Peyer's patch (tissue), 4 donors: Measurements from ENCODE around the gene MRPL53. TPM values are rescaled to one million over a fixed set of nuclear protein-coding genes. Genes with fewer than 3 reads are reported as not detected.
"Not testable (repeated sequence)": the region's sequence is repeated elsewhere in the genome, so short reads cannot be mapped to it uniquely, and the experiment has no call there.

Experiments used
- DNase-seq, 3 donors: peaks; one replicate each; pipeline ENCODE4 v3.0.0-alpha.2; 2017 to 2019
- H3K27ac ChIP-seq, 4 donors: fragments of 200-600 bp; sonication (generic); one replicate each; pipeline ENCODE4 v1.5.1; 2016 to 2019
- H3K27me3 ChIP-seq, 2 donors: fragments of 200-600 bp; sonication (generic); one replicate each; pipeline ENCODE4 v1.5.1; 2019
- H3K36me3 ChIP-seq, 3 donors: fragments of 200-600 bp; sonication (generic); one replicate each; pipeline ENCODE4 v1.5.1; 2016 to 2019
- H3K4me1 ChIP-seq, 4 donors: fragments of 200-600 bp; sonication (generic); one replicate each; pipeline ENCODE4 v1.5.1; 2016 to 2019
- H3K4me3 ChIP-seq, 4 donors: fragments of 200-600 bp; sonication (generic); 1 replicate in 3 of 4; 2 replicates in 1 of 4; pipeline ENCODE4 v1.5.1; 2016 to 2019; ENCODE audit warnings: mild to moderate bottlenecking in 1 of 4
- H3K9me3 ChIP-seq, 4 donors: fragments of 200-600 bp; sonication (generic); one replicate each; pipeline ENCODE4 v1.5.1; 2016 to 2019; ENCODE audit warnings: mild to moderate bottlenecking in 1 of 4
- CTCF ChIP-seq, 6 experiments: fragments of 450-650 bp in 4 of 6; fragments of 200-600 bp in 2 of 6; sonication (generic) in 1 of 6; IDR thresholded peaks; one replicate each; pipeline ENCODE4 v1.5.1; 2017 to 2019; ENCODE audit warnings: antibody characterized with exemption in 6 of 6, mild to moderate bottlenecking in 3 of 6, moderate library complexity in 1 of 6
- POLR2A ChIP-seq, 2 donors: fragments of 450-650 bp; IDR thresholded peaks; one replicate each; pipeline ENCODE4 v1.5.1; 2017; ENCODE audit warnings: antibody characterized with exemption in 2 of 2, mild to moderate bottlenecking in 2 of 2, moderate library complexity in 2 of 2
- total RNA-seq, 4 donors: library from RNA; depleted of rRNA; stranded (reverse); fragments of >200 nt; gene quantifications; one replicate each; pipeline ENCODE4 v1.1.0, GENCODE V29; 2016

Gene MRPL53
- total RNA-seq, 4 donors from 2014 or later = 17.8 to 23.8 (median 20.0) TPM

DNA sequence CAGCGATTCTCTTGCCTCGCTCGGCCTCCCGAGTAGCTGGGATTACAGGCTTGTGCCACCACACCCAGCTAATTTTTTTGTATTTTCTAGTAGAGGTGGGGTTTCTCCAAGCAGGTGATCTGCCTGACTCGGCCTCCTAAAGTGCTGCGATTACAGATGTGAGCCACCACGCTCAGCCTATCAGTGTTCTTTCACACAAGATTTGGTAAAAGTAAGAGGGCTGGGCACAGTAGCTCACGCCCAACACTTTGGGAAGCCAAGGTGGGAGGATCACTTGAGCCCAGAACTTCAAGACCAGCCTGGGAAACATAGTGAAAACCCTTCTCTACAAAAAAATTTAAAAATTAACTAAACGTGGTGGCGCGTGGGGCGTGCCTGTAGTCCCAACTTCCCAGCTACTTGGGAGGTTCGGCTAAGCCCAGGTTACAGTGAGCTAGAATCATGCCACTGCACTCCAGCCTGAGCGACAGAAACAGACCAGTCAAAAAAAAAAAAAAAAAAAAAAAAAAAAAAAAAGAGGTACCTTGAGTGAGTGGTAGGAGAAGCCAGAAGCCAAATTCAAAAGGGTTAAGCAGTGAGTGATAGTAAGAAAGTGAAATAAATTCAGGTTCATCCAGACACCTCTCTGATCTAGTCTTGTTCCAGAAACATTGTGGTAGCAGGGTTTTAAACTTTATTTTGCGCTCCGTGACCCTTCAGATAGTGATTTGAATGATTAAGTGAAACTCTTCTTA is 981 bp downstream of the MRPL53 start:
- peak overlapping the region; percentile 49 to 62 (median 60) for H3K4me3 ChIP-seq
- H3K27me3 ChIP-seq = no peaks in the 10 kb centered on the region
- H3K4me1 ChIP-seq = peaks cover 2 to 20% (median 7%) of the 10 kb centered on the region in 4 donors
- no peaks in the 10 kb centered on the region for H3K9me3 ChIP-seq
- H3K27ac ChIP-seq = peak overlapping the region; percentile 79 to 92 (median 86)
- peaks cover 0 to 17% (median 0%) of the 10 kb centered on the region in 3 donors for H3K36me3 ChIP-seq
- TF ChIP-seq POLR2A (IDR thresholded peaks at IDR 0.05) (no peak), CTCF (IDR thresholded peaks at IDR 0.05) (no peak)
- no peak for DNase-seq

DNA sequence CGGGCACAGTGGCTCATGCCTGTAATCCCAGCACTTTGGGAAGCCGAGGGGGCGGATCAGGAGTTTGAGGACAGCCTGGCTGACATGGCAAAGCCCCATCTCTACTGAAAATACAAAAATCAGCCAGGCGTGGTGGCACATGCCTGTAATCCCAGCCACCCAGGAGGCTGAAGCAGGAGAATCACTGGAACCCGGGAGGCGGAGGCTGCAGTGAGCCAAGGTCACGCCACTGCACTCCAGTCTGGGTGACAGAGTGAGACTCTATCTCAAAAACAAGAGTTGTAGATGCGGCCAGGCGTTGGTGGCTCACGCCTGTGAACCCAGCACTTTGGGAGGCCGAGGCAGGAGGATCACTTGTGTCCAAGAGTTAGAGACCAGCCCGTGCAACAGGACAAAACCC is 1.7 kb downstream of the MRPL53 start:
- Histone ChIP-seq H3K36me3 (peaks cover 0 to 17% (median 0%) of the 10 kb centered on the region in 3 donors), H3K4me1 (peaks cover 2 to 24% (median 10%) of the 10 kb centered on the region in 4 donors)
- DNase-seq, H3K27ac ChIP-seq, H3K27me3 ChIP-seq, H3K4me3 ChIP-seq, H3K9me3 ChIP-seq: not testable (repeated sequence)

DNA sequence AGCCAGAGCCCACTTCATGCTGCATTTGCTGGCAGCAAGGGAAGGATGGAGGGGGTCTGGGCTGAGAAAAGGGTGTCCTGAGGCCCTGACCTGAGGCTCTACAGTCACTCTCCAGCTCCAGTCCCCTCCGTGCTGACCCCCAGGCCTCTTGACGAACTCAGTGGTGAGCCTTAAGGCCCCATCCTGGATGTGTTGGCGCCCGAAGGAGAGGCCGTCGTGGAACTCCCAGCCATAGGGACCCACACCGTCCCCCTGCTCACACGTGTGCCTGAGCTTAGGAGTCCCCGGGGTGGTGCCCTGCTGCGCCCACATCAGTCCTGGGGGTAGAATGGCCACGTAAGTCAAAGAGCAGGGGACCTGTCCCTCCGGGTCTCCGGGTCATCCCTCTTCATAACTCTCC is 8.1 kb downstream of the MRPL53 start:
- DNase-seq = no peak
- no peak for TF ChIP-seq POLR2A (IDR thresholded peaks at IDR 0.05)
- Histone ChIP-seq H3K4me1 (peaks cover 0 to 32% (median 10%) of the 10 kb centered on the region in 4 donors), H3K27me3 (no peaks in the 10 kb centered on the region), H3K4me3 (peak overlapping the region; percentile 76 to 98 (median 96)), H3K36me3 (peaks cover 0 to 24% (median 0%) of the 10 kb centered on the region in 3 donors), H3K27ac (peak overlapping the region; percentile 79 to 91 (median 86)), H3K9me3 (no peaks in the 10 kb centered on the region)

DNA sequence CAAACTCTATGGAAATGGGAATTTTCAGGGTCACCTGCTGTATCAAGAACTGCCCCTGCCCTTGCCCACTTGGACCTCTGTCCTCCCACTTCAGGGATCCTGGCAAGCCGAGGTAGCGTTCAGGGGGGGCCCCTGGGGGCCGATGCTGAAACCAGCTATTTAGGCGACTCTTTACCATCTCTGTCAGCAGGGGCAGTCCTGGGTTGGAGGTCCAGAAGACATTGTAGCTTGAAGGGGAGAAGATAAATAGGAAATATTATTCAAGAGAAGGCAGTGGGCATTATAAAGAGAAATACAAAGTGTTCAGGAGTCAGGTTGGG is 9.7 kb downstream of the MRPL53 start:
- H3K4me3 ChIP-seq = no peak overlapping the region
- peaks cover 0 to 24% (median 0%) of the 10 kb centered on the region in 3 donors for H3K36me3 ChIP-seq
- H3K9me3 ChIP-seq = no peaks in the 10 kb centered on the region
- no peak for DNase-seq
- peaks cover 0 to 40% (median 14%) of the 10 kb centered on the region in 4 donors for H3K4me1 ChIP-seq
- no peaks in the 10 kb centered on the region for H3K27me3 ChIP-seq
- TF ChIP-seq CTCF (IDR thresholded peaks at IDR 0.05) (no peak), POLR2A (IDR thresholded peaks at IDR 0.05) (no peak)
- peak overlapping the region in 2 of 4 donors; percentile 52 to 68 for H3K27ac ChIP-seq

GRCh38 chr2:74462054-74462785 is 10.3 kb downstream of the MRPL53 start:
- Histone ChIP-seq H3K27me3 (no peaks in the 10 kb centered on the region), H3K9me3 (no peaks in the 10 kb centered on the region), H3K36me3 (peaks cover 0 to 24% (median 0%) of the 10 kb centered on the region in 3 donors), H3K4me1 (peaks cover 0 to 40% (median 14%) of the 10 kb centered on the region in 4 donors), H3K4me3 (no peak overlapping the region), H3K27ac (peak overlapping the region in 1 of 4 donors; percentile 68)
- no peak for DNase-seq
- TF ChIP-seq CTCF (IDR thresholded peaks at IDR 0.05) (no peak), POLR2A (IDR thresholded peaks at IDR 0.05) (no peak)

DNA sequence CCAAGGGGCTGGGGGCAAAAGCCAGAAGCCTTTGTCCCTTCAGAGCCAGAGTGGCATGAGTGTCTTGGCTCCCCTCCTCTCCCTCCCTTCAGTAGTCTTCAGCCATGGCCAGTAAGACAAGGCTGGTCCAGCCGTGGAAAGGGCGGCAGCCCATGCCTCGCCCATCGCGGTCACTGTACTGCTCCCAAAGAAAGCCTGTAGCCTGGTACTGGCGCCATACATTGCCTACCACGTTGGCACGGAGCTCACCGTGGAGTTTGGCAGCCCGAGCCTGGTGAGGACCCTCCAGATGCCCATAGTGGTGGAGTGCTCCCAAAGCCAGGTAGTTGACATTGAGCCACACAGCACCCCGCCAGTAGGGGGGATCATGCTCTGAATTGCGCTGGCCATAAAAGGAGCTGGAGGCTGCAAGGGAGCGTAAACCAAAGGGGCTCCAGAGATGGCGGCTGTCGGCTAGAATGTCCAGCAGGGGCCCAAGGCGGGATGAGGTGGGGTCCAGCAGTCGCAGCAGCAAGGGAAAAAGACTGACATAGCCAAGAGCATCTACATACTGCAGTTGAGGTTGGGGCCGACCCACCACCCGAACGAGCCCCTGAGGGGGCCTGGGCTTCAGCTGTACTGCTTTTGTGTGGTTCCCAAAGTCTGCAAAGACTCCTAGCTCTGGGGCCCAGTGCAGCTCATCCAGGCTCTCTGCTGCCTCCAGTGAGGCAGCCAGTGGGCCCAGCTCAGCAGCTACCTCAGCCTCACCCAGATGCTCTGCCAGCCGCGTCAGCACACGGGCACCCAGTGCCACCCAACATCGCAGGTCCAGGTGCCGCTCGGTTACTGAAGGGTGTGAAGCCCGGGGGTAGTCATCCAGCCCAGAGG is 11.1 kb downstream of the MRPL53 start:
- Histone ChIP-seq H3K4me1 (peaks cover 0 to 48% (median 14%) of the 10 kb centered on the region in 4 donors), H3K27me3 (no peaks in the 10 kb centered on the region), H3K9me3 (no peaks in the 10 kb centered on the region), H3K27ac (no peak overlapping the region), H3K36me3 (peaks cover 0 to 24% (median 0%) of the 10 kb centered on the region in 3 donors), H3K4me3 (no peak overlapping the region)
- TF ChIP-seq POLR2A (IDR thresholded peaks at IDR 0.05) = no peak
- TF ChIP-seq CTCF (IDR thresholded peaks at IDR 0.05) = no peak
- no peak for DNase-seq
